ENCODE measurements around the gene IFT57. TPM values are rescaled to one million over a fixed set of nuclear protein-coding genes. Genes with fewer than 3 reads are reported as not detected.

The IFT57 gene
- total and polyA plus RNA-seq, 3 experiments from 2014 or later = 33.2 to 45.9 (median 43.0) TPM

GRCh38 chr3:108124337-108125152 lies 97.7 kb downstream of the IFT57 start:
- no peaks in the 10 kb centered on the region for H3K27me3 ChIP-seq (ENCODE audit: insufficient read depth, low read length, poor library complexity, severe bottlenecking)
- H3K4me1 ChIP-seq (ENCODE audit: insufficient read depth, low read length) = peaks cover 73% of the 10 kb centered on the region
- ChIA-PET POLR2A (interaction anchor here (0.6 to 3.1 kb wide), 4 partner anchors 32 to 98 kb away, joined by 3 to 22 read pairs (median 12); partner anchors contain the start of genes CD47 and IFT57), CTCF (interaction anchor here (0.9 to 4.1 kb wide), 4 partner anchors 10 to 186 kb away, joined by 3 to 21 read pairs (median 4); partner anchors contain the start of gene IFT57)
- no peaks in the 10 kb centered on the region for H3K36me3 ChIP-seq (ENCODE audit: insufficient read depth, low read length)
- H3K9me3 Mint-ChIP-seq = peaks cover 0 to under 1% (median 0%) of the 10 kb centered on the region in 5 donors
- peak overlapping the region; percentile 95 to 99 (median 98) for H3K27ac Mint-ChIP-seq
- no peaks in the 10 kb centered on the region for H3K9me3 ChIP-seq (ENCODE audit: low read length)
- peak; percentile 24 to 76 (median 68) for DNase-seq
- H3K27me3 Mint-ChIP-seq = no peaks in the 10 kb centered on the region
- peak overlapping the region; percentile 80 to 94 (median 90) for H3K4me3 Mint-ChIP-seq
- peaks cover 7 to 15% (median 8%) of the 10 kb centered on the region in 3 donors for H3K36me3 Mint-ChIP-seq
- peak overlapping the region; percentile 75 for H3K27ac ChIP-seq (ENCODE audit: low read depth, low read length)
- peak overlapping the region; percentile 58 for H3K4me3 ChIP-seq (ENCODE audit: low read length)
- H3K4me1 Mint-ChIP-seq = peaks cover 59 to 69% (median 66%) of the 10 kb centered on the region in 3 donors

GRCh38 chr3:108123326-108123725 lies 98.9 kb downstream of the IFT57 start:
- ChIA-PET POLR2A (no interaction called here), CTCF (interaction anchor here (1.4 to 1.7 kb wide), 2 partner anchors 11 to 43 kb away, joined by 3 to 4 read pairs; no protein-coding TSS in a partner anchor)
- peaks cover 3 to 4% (median 4%) of the 10 kb centered on the region in 3 donors for H3K36me3 Mint-ChIP-seq

GRCh38 chr3:108122276-108122675 lies 99.9 kb downstream of the IFT57 start:
- H3K27ac ChIP-seq (ENCODE audit: low read depth, low read length) = no peak overlapping the region
- Mint-ChIP-seq H3K4me1 (peaks cover 40 to 49% (median 45%) of the 10 kb centered on the region in 3 donors), H3K27ac (peak overlapping the region in 4 of 8 donors; percentile 19 to 78 (median 46)), H3K4me3 (peak overlapping the region in 1 of 7 donors; percentile 54), H3K27me3 (no peaks in the 10 kb centered on the region), H3K9me3 (peaks cover 0 to 2% (median 0%) of the 10 kb centered on the region in 5 donors), H3K36me3 (peaks cover 0 to 2% (median 0%) of the 10 kb centered on the region in 3 donors)
- H3K27me3 ChIP-seq (ENCODE audit: insufficient read depth, low read length, poor library complexity, severe bottlenecking) = no peaks in the 10 kb centered on the region
- peaks cover 51% of the 10 kb centered on the region for H3K4me1 ChIP-seq (ENCODE audit: insufficient read depth, low read length)
- DNase-seq = no peak
- CTCF ChIA-PET = interaction anchor here (1.0 to 1.3 kb wide), 2 partner anchors 25 to 285 kb away, joined by 3 to 5 read pairs; no protein-coding TSS in a partner anchor
- H3K36me3 ChIP-seq (ENCODE audit: insufficient read depth, low read length) = no peaks in the 10 kb centered on the region
- H3K9me3 ChIP-seq (ENCODE audit: low read length) = no peaks in the 10 kb centered on the region
- POLR2A ChIA-PET = interaction anchor here (0.5 kb wide), 1 partner anchor 69 kb away, joined by 5 read pairs; no protein-coding TSS in a partner anchor
- H3K4me3 ChIP-seq (ENCODE audit: low read length) = no peak overlapping the region

More at GRCh38 chr3:108123326-108123725, 98.9 kb downstream of the IFT57 start:
- H3K36me3 ChIP-seq (ENCODE audit: insufficient read depth, low read length) = no peaks in the 10 kb centered on the region
- Mint-ChIP-seq H3K4me3 (peak overlapping the region in 1 of 7 donors; percentile 75), H3K4me1 (peaks cover 49 to 59% (median 56%) of the 10 kb centered on the region in 3 donors), H3K27me3 (no peaks in the 10 kb centered on the region), H3K9me3 (peaks cover 0 to 2% (median 0%) of the 10 kb centered on the region in 5 donors), H3K27ac (peak overlapping the region in 5 of 8 donors; percentile 43 to 98 (median 52))
- no peak for DNase-seq
- H3K27me3 ChIP-seq (ENCODE audit: insufficient read depth, low read length, poor library complexity, severe bottlenecking) = no peaks in the 10 kb centered on the region
- no peak overlapping the region for H3K27ac ChIP-seq (ENCODE audit: low read depth, low read length)
- H3K9me3 ChIP-seq (ENCODE audit: low read length) = no peaks in the 10 kb centered on the region
- H3K4me3 ChIP-seq (ENCODE audit: low read length) = no peak overlapping the region
- peaks cover 62% of the 10 kb centered on the region for H3K4me1 ChIP-seq (ENCODE audit: insufficient read depth, low read length)

- Histone ChIP-seq H3K27me3 (ENCODE audit: insufficient read depth, low read length, poor library complexity, severe bottlenecking) (no peaks in the 10 kb centered on the region), H3K4me3 (ENCODE audit: low read length) (no peak overlapping the region), H3K9me3 (ENCODE audit: low read length) (no peaks in the 10 kb centered on the region), H3K36me3 (ENCODE audit: insufficient read depth, low read length) (no peaks in the 10 kb centered on the region), H3K4me1 (ENCODE audit: insufficient read depth, low read length) (peaks cover 24% of the 10 kb centered on the region), H3K27ac (ENCODE audit: low read depth, low read length) (no peak overlapping the region)
- Mint-ChIP-seq H3K27me3 (no peaks in the 10 kb centered on the region), H3K27ac (peak overlapping the region in 2 of 8 donors; percentile 8 to 76), H3K9me3 (peaks cover 0 to 2% (median 0%) of the 10 kb centered on the region in 5 donors), H3K4me1 (peaks cover 20 to 25% (median 20%) of the 10 kb centered on the region in 3 donors), H3K4me3 (no peak overlapping the region), H3K36me3 (no peaks in the 10 kb centered on the region)
- POLR2A ChIA-PET = no interaction called here
- CTCF ChIA-PET = no interaction called here
- DNase-seq = no peak
Observed at GRCh38 chr3:108119398-108120104, 102.7 kb downstream of the IFT57 start.

GRCh38 chr3:108118038-108118768 lies 104.0 kb downstream of the IFT57 start:
- no peaks in the 10 kb centered on the region for H3K9me3 ChIP-seq (ENCODE audit: low read length)
- DNase-seq = no peak
- H3K4me1 ChIP-seq (ENCODE audit: insufficient read depth, low read length) = peaks cover 10% of the 10 kb centered on the region
- no peaks in the 10 kb centered on the region for H3K36me3 Mint-ChIP-seq
- no peaks in the 10 kb centered on the region for H3K27me3 Mint-ChIP-seq
- no peak overlapping the region for H3K4me3 Mint-ChIP-seq
- no peaks in the 10 kb centered on the region for H3K27me3 ChIP-seq (ENCODE audit: insufficient read depth, low read length, poor library complexity, severe bottlenecking)
- H3K27ac ChIP-seq (ENCODE audit: low read depth, low read length) = no peak overlapping the region
- H3K4me3 ChIP-seq (ENCODE audit: low read length) = no peak overlapping the region
- no peaks in the 10 kb centered on the region for H3K36me3 ChIP-seq (ENCODE audit: insufficient read depth, low read length)
- peaks cover 0 to 2% (median 0%) of the 10 kb centered on the region in 5 donors for H3K9me3 Mint-ChIP-seq
- POLR2A ChIA-PET = no interaction called here
- peaks cover 6 to 12% (median 7%) of the 10 kb centered on the region in 3 donors for H3K4me1 Mint-ChIP-seq
- peak overlapping the region in 2 of 8 donors; percentile 27 to 60 for H3K27ac Mint-ChIP-seq
- CTCF ChIA-PET = no interaction called here

GRCh38 chr3:108117241-108117775 lies 104.9 kb downstream of the IFT57 start:
- Histone ChIP-seq H3K9me3 (ENCODE audit: low read length) (no peaks in the 10 kb centered on the region), H3K27ac (ENCODE audit: low read depth, low read length) (no peak overlapping the region), H3K4me1 (ENCODE audit: insufficient read depth, low read length) (peaks cover 10% of the 10 kb centered on the region), H3K36me3 (ENCODE audit: insufficient read depth, low read length) (no peaks in the 10 kb centered on the region), H3K4me3 (ENCODE audit: low read length) (no peak overlapping the region), H3K27me3 (ENCODE audit: insufficient read depth, low read length, poor library complexity, severe bottlenecking) (no peaks in the 10 kb centered on the region)
- no peaks in the 10 kb centered on the region for H3K36me3 Mint-ChIP-seq
- no peak overlapping the region for H3K4me3 Mint-ChIP-seq
- POLR2A ChIA-PET = no interaction called here
- DNase-seq = no peak
- CTCF ChIA-PET = no interaction called here
- no peak overlapping the region for H3K27ac Mint-ChIP-seq
- H3K9me3 Mint-ChIP-seq = peaks cover 0 to 2% (median 0%) of the 10 kb centered on the region in 5 donors
- peaks cover 5 to 10% (median 6%) of the 10 kb centered on the region in 3 donors for H3K4me1 Mint-ChIP-seq
- H3K27me3 Mint-ChIP-seq = no peaks in the 10 kb centered on the region

GRCh38 chr3:108114423-108115065 lies 107.7 kb downstream of the IFT57 start:
- Mint-ChIP-seq H3K4me3 (no peak overlapping the region), H3K4me1 (peaks cover 1 to 3% (median 2%) of the 10 kb centered on the region in 3 donors), H3K36me3 (no peaks in the 10 kb centered on the region), H3K27ac (no peak overlapping the region), H3K9me3 (peaks cover 0 to 1% (median 0%) of the 10 kb centered on the region in 5 donors), H3K27me3 (no peaks in the 10 kb centered on the region)
- CTCF ChIA-PET = no interaction called here
- POLR2A ChIA-PET = interaction anchor here (0.7 kb wide), 1 partner anchor 340 kb away, joined by 3 read pairs; no protein-coding TSS in a partner anchor
- Histone ChIP-seq H3K4me3 (ENCODE audit: low read length) (no peak overlapping the region), H3K27me3 (ENCODE audit: insufficient read depth, low read length, poor library complexity, severe bottlenecking) (no peaks in the 10 kb centered on the region), H3K4me1 (ENCODE audit: insufficient read depth, low read length) (peaks cover 1% of the 10 kb centered on the region), H3K36me3 (ENCODE audit: insufficient read depth, low read length) (no peaks in the 10 kb centered on the region), H3K9me3 (ENCODE audit: low read length) (no peaks in the 10 kb centered on the region), H3K27ac (ENCODE audit: low read depth, low read length) (no peak overlapping the region)
- no peak for DNase-seq
